NCI-H526 treated with DMSO at 0.1 percent for 48 hours (cell line): ENCODE measurements around the gene NUMB.
"Not testable (repeated sequence)": the region's sequence is repeated elsewhere in the genome, so short reads cannot be mapped to it uniquely, and the experiment has no call there.

Experiments used
- DNase-seq: peaks from one replicate; lab custom pipeline; 2025; lab: John Stamatoyannopoulos, UW

The NUMB gene

GRCh38 chr14:73359445-73359844, 98.9 kb downstream of the NUMB start:
- DNase-seq = no peak

DNA sequence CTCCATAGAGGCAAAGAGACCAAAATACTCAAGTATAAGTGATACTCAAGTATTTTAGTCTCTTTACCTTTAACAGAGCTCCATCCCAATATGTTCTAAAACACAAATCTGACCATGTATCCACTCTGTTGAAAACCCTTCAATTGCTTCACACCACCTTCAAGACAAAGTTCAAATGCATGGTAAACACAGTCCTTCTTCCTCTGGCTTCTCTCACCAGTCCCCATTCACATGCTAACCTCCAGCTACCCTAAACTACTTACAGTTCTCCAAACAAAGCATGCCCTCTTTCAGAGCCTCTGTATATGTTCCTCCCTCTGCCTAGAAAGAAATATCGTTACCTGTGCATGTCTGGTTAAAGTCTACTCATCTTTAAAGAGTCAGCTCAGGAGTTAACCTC, 100.2 kb downstream of the NUMB start:
- DNase-seq = no peak

GRCh38 chr14:73349091-73349490, 109.3 kb downstream of the NUMB start:
- DNase-seq = not testable (repeated sequence)

GRCh38 chr14:73344319-73344718, 114.0 kb downstream of the NUMB start:
- no peak for DNase-seq

DNA sequence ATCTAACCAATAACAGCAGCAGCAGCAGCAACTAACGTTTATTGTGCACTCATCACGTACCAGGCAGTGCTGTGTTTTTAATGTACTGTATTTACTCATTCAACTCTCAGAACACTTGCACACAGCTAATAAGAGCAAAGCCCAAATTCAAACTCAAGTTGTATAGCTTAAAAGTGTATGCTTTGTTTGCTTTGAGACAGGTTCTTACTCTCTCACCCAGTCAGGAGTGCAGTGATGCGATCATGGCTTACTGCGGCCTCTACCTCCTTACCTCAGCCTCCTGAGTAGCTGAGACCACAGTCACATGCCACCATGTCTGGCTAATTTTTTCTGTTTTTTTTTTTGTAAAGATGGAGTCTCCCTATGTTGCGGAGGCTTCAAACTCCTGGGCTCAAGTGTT, 115.7 kb downstream of the NUMB start:
- DNase-seq = no peak

DNA sequence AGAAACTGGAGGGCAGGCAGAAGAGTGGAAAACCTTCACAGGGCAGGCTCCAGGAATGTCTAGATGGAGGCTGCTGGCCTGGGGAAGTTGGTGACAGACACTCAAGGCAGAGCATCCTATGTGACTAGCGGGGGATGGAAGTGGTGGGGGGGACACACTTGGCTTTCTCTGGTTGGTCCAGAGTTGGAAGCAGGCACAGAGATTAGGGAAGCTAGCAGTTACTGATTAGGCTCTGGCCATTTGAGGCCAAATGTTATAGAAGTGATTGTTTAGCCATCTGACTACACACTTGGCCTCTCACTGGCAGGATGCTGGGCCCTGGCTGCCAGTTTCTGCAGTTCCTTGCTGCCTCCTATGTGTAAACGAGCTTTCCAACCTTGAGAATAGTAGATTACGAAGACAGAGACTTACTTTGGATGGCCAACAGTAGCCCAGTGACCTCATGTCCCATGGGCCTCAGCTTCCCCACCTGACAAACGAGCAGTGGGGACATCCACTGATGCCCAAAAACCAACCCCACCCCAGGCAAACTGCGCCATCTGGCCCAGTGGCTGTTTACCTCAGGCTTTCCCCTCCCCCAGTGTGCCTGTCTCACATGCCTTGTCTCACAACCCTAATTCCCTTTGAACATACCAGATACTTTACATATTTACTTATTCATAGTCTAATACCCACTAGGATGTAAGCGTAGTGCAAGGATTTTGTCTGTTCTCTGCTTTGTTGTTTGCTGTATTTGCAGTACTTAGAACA, 118.3 kb downstream of the NUMB start:
- DNase-seq = peak; percentile 54

GRCh38 chr14:73339206-73339605, 119.1 kb downstream of the NUMB start:
- no peak for DNase-seq

GRCh38 chr14:73338551-73338950, 119.8 kb downstream of the NUMB start:
- DNase-seq = no peak

GRCh38 chr14:73333031-73333430, 125.3 kb downstream of the NUMB start:
- no peak for DNase-seq

- DNase-seq = no peak
Observed at GRCh38 chr14:73325630-73326299, 132.6 kb downstream of the NUMB start.

DNA sequence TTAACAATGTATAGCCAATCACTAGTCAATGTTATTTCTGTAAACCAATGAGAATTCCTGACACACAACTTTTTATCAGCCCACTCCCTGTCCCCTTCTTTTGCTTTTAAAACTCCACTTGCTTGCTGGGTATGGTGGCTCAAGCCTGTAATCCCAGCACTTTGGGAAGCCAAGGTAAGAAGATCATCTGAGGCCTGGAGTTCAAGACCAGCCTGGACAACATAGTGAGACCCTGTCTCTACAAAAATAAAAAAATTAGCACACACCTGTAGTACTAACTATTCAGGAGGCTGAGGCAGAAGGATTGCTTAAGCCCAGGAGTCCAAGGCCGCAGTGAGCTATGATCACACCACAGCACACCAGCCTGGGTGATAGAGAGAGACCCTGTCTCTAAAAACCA, 133.3 kb downstream of the NUMB start:
- DNase-seq = no peak

DNA sequence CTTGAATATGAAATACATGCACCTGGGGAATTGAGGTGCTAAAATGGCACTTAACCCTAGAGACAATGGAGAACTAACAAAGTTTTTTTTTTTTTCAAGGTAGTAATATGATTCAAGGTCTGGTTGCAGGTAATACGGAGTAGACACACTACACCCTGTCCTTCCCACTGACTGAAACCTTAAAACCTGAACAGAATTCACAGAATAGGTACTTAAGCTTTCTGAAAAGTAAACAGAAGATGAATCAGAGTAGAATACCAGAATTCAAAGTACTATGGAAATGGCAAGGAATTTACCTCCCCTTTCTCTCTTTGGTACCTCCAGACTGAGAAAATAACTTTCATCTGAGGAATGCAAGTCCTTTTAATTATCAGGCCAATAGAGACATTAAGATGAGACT, 133.8 kb downstream of the NUMB start:
- DNase-seq = no peak

- DNase-seq = no peak
Observed at GRCh38 chr14:73323896-73324399, 134.4 kb downstream of the NUMB start.

DNA sequence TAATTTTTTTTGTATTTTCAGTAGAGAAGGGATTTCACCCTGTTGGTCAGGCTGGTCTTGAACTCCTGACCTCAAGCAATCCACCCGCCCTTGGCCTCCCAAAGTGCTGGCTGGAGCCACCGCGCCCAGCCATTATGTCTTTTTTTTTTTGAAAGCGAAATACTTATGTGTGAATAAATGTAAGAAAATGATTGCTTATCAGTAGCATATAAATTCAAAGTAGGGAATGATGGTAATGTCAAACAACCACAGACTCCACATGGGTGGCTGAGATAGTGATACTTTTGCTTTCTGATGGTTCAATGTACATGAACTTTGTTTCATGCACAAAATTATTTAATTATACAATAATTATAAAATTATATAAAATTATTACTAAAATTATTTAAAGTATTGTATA, 145.2 kb downstream of the NUMB start:
- DNase-seq = no peak

GRCh38 chr14:73312687-73313086, 145.7 kb downstream of the NUMB start:
- DNase-seq = no peak

- no peak for DNase-seq
Observed at GRCh38 chr14:73311708-73312030, 146.7 kb downstream of the NUMB start.

- DNase-seq = not testable (repeated sequence)
Observed at GRCh38 chr14:73309207-73309606, 149.1 kb downstream of the NUMB start.

DNA sequence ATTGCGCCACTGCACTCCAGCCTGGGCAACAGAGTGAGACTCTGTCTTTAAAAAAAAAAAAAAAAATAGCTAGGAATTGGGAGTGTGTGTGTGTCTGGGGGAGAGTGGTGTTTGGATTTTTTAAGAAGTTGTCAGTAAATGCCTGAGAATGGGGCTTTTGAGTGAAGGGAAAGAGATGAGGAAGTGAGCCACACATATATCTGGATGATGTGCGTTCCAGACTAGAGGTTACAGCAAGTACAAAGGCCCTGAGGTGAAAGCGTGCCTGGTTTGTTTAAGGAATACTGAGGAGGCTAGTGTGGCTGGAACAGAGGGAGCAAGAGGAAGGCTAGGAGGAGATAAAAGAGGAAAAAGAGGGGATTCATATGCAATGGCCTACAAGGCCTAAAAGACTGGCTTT, 151.1 kb downstream of the NUMB start:
- DNase-seq = no peak

DNA sequence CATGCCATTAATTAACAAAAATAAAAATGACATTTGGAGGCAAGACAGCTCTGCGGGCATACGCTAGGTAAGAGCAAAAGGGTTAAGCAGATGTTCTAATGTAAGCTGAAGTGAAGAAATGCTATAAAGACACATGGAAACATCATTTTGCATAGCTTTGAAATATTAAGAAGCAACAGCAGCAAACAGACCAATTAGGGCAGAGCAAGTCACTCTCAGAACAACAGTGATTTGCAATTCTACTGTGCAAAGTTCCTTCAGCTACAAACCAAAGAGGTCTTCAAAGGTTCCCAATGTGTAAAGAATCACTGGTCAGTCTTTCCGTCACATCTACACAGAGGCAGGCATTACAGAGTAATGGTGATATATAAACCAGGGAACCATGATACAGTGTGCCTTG, 152.8 kb downstream of the NUMB start:
- DNase-seq = no peak

GRCh38 chr14:73295198-73295796, 163.0 kb downstream of the NUMB start:
- DNase-seq = peak; percentile 45

DNA sequence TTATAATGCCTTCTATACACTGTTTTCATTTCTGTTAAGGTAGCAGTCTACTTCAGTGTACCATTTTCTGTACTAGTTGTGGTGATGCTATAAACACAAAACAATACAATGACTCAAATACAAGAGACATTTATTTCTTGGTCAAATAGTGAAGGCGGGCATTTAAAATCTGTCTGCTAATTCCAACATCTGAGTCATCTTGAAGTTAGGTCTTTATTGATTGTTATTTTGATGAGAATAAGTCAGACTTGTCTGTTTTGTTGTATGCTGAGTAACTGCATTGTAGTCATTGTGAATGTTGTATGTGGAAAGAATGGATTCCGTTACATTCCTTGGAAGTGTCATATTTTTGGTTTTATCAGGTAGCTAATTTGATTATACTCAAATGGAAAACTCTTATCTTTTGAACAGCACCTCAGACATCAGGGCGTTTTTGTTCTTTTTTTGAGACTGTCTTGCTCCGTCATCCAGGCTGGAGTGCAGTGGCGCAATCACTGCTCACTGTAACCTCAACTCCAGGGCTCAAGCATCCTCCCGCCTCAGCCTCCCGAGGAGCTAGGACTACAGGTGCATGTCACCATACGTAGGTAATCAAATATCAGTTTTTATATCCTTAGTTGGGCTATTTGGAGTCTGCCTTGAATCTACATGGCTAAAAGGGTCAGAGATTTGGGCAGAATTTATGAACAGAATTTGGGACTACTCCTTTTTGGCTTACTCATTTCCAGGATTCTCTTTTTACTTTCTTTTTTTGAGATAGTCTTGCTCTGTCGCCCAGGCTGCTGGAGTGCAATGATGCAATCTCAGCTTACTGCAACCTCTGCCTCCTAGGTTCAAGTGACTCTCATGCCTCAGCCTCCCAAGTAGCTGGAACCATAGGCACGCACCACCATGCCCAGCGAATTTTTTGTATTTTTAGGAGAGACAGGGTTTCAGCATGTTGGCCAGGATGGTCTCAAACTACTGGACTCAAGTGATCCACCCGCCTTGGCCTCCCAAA, 164.3 kb downstream of the NUMB start:
- DNase-seq = no peak

GRCh38 chr14:73290279-73290678, 168.1 kb downstream of the NUMB start:
- DNase-seq = no peak
